ENCODE data around the gene LAMB4.

The LAMB4 gene

DNA sequence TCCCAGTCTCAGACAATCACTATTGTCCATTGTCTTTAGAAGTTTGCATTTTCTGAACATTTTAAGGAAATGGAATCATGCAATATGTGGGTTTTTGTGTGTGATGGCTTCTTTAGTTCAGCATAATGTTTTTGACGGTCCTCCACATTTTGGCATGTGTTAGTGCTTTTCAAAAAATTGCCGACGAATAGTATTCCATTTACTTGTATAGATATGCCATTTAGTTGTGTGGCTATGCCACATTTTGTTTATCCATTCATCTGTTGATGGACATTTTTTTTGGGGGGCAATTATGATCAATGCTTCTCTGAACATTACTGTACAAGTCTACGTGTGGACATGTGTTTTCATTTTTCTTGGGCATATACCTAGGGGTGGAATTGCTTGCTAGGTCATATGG lies 12.0 kb upstream of the LAMB4 start:
- DNase-seq (ENCODE audit: low read depth in 3 of 3) = no peak

DNA sequence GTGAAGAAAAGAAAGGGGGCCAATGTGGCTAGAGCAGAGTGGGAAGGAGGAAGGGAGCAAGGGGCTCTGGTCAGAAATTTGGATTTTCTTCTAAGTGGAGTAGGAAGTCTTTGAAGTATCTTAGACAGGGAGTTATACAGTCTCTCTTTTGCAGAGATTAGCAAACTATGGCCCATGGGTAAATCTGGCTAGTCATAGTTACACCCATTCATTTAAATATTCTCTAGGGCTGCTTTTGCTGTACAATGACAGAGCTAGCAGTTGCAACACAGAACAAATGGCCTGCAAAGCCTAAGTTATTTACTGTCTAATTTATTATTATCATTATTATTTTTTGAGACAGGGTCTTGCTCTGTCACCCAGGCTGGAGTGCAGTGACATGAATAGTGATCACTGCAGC lies 10.5 kb upstream of the LAMB4 start:
- no peak for DNase-seq (ENCODE audit: low read depth in 3 of 3)

GRCh38 chr7:108138911-108139310 lies 8.8 kb upstream of the LAMB4 start:
- no peak for DNase-seq (ENCODE audit: low read depth in 3 of 3)

DNA sequence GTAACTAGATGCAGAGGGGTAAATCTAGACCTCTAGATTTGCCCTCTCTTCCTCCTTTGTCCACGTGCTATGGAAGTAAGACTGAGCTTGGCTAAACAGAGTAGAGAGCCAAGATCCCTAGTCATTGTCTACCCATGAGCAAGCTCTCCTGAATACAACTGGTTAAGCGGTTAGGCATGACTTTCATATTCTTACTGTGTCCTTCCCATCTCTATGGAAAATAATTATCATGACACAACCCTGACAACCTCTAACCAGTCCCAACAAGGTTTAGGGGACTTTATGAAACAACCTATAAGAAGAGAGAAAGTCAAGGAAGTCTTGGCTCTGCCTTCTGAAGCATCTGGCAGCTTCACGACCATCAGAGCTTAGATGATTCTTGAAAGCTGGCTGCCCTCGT lies 7.8 kb upstream of the LAMB4 start:
- DNase-seq (ENCODE audit: low read depth in 3 of 3) = no peak

- DNase-seq (ENCODE audit: low read depth in 3 of 3) = no peak
Measured at GRCh38 chr7:108137040-108137439, 6.9 kb upstream of the LAMB4 start.

DNA sequence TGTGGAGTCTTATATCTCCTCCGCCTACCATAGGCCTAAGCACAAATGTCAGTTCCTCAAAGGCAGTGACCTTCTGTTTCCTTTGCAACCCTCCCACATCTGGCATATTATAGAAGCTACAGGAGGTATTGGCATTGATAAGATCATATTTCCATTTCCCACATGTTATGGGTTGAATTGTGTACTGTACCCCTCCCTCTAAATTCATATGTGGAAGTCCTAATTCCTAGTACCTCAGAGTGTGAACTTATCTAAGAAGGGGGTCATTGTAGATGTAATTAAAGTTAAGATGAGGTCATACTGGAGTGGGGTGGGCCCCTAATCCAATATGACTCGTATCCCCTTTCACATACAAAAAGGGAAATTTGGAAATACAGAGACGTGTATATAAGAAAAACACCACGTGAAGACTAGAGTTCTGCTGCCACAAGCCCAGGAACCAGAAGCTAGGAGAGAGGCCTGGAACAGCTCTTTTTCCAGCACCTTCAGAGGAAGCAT lies 6.1 kb upstream of the LAMB4 start:
- DNase-seq (ENCODE audit: low read depth in 3 of 3) = no peak

GRCh38 chr7:108135446-108136190 lies 5.5 kb upstream of the LAMB4 start:
- DNase-seq (ENCODE audit: low read depth in 3 of 3) = peak in 1 of 3 experiments; percentile 31

DNA sequence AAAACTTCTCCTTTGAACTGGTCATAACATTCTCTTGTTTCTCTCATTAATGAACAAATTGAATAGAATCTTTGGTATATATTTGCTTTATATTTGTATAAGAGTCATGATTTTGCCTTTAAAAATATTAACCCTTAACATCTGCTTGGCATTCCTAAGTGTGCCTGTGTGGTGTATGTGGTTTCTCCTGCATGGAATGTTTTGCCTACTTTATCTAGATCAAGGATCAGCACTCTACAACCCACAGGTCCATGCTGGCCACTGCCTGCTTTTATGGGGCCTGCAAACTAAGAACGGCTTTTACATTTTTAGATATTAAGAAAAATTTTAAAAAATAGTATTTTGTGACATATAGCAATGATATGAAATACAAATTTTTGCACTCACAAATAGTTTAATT lies 4.3 kb upstream of the LAMB4 start:
- no peak for DNase-seq (ENCODE audit: low read depth in 3 of 3)

DNA sequence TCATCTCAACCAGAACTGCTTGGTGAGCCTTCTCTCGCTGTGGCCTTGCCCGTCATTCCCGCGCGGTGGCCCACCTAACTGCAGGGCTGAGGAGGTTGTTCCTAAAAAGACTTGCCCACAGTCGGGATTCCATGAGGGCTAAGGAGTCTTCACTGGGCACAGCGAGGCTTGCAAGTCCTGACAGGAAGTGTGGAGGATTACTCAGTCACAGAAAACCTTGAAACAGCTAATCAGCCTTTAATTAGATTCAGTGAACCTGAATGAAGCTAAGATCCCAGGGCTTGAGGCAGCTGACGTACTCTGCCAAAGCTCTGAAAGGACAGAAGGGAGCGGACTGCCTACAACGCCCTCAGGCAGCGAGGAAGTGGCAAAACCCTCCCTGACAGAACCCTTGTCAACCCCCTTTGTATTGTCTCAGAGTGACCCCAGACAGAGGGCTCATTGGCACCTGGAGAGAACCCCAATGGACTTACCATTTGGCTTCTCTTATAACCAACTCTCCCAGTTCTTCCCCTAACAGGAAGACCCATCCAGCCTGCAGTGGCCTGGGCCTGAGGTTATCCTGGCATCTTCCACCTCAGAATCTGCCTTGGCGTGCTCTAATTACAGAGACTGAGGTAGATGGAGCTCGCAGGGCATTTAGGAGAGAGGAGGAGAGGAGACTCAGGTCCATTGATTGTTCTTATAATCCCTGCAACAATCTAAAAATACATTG lies 2.5 kb upstream of the LAMB4 start:
- DNase-seq (ENCODE audit: low read depth in 3 of 3) = no peak

DNA sequence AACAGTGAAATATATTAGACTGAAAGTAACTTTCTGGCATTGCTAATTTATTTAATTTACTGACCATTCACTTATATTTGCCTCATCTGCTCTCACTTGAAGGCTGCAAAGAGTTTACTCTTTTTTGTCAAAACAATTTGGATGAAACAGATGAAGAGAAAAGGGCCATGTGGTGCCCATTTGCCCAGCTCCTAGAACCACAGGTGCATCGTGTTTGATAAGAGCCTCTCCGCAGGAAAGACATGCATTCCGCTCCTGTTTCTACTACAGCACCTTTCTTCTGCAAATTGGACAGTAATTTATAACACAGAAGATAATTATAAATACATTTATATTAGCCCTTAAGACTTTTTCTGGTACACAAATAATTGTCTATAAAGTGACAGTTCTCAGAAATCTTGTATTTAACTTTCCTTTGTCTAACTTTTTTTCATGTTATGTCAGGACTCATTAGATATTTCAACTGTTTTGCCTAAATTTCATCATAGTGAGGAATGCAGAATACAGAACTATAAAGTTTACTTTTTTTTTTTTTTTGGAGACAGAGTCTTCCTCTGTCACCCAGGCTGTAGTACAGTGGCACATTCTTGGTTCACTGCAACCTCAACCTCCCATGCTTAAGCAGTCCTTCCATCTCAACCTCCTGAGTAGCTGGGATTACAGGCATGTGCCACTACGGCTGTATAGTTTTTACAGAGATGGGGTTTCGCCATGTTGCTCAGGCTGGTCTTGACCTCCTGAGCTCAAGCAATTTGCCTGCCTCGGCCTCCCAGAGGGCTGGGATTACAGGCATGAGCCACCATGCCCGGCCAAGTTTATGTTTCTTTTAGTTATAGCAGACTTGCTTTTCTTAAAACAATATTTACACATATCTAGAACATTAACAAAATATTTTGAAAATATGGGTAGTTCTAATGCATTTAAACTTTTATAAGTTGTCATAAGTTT lies 869 bp downstream of the LAMB4 start:
- no peak for DNase-seq (ENCODE audit: low read depth in 3 of 3)

GRCh38 chr7:108128514-108128913 lies 1.6 kb downstream of the LAMB4 start:
- DNase-seq (ENCODE audit: low read depth in 3 of 3) = no peak

GRCh38 chr7:108127461-108127860 lies 2.7 kb downstream of the LAMB4 start:
- no peak for DNase-seq (ENCODE audit: low read depth in 3 of 3)

DNA sequence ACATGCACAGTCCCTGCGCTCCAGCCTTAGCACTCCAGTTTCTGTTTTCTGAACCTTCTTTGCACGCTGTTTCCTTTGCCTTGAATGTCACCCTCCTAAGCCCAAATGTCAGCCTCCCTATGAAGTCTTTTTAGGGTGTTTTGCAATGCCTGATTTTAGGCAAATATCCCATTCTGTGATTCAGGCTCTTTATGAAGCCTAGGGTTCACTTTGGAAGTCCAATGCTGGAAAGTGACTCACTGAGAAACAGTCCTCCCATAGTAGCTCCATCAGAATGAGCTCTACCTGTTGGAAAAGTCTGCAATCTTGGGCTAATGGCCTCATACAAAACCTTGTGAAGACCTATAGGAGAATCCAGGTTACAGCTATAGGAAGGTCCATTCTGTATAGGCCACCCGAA lies 5.3 kb downstream of the LAMB4 start:
- no peak for DNase-seq (ENCODE audit: low read depth in 3 of 3)

- no peak for DNase-seq (ENCODE audit: low read depth in 3 of 3)
Measured at GRCh38 chr7:108122181-108122580, 8.0 kb downstream of the LAMB4 start.

DNA sequence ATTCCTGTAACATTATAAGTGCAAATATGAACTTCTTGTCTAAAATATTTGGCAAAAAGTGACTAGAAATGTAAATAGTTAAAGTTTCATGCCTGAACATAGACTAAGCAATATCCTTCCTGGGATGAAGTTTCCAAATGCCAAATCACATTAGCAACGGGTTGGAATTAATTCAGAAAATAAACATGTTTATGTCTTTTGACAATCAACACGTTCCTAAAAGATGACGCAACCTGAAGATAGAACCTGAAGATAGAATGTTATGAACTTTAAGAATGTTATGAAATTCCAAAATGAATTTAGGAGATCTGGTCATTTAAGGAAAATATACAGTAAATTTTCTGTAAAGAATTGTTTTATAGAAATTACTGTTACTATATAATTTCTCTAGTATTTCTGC lies 9.2 kb downstream of the LAMB4 start:
- no peak for DNase-seq (ENCODE audit: low read depth in 3 of 3)

GRCh38 chr7:108120196-108120595 lies 10.0 kb downstream of the LAMB4 start:
- DNase-seq (ENCODE audit: low read depth in 3 of 3) = no peak

- no peak for DNase-seq (ENCODE audit: low read depth in 3 of 3)
Measured at GRCh38 chr7:108118959-108119358, 11.2 kb downstream of the LAMB4 start.

GRCh38 chr7:108114117-108114841 lies 15.9 kb downstream of the LAMB4 start:
- DNase-seq (ENCODE audit: low read depth in 3 of 3) = no peak

GRCh38 chr7:108112683-108113082 lies 17.5 kb downstream of the LAMB4 start:
- DNase-seq (ENCODE audit: low read depth in 3 of 3) = no peak

GRCh38 chr7:108109221-108109908 lies 20.8 kb downstream of the LAMB4 start:
- no peak for DNase-seq (ENCODE audit: low read depth in 3 of 3)

GRCh38 chr7:108108131-108108530 lies 22.0 kb downstream of the LAMB4 start:
- no peak for DNase-seq (ENCODE audit: low read depth in 3 of 3)

Measured in stimulated activated CD4-positive, alpha-beta T cell treated with anti-CD3 and anti-CD28 coated beads, TNF-alpha, amount 100 ng/mL, for 24 hours (primary cell).